ENCODE measurements around the gene ITGA4. TPM values are rescaled to one million over a fixed set of nuclear protein-coding genes. Genes with fewer than 3 reads are reported as not detected.

Gene ITGA4
- total RNA-seq (2022; extraction: Qiagen RNA extraction; ENCODE audit: low read depth), result 1.3 to 3.1 TPM (median 2.1 TPM) in 5 replicates

GRCh38 chr2:181457121-181457740 is at the start of gene ITGA4:
Gene ITGA4, plus strand, starts transcription at chr2:181457386. Its CDS starts 269 bp downstream, at chr2:181457655.

Other genes with a start within 250 kb of the ITGA4 start
- 0.30 to 0.40 TPM (median 0.34 TPM) in 5 replicates for gene CERKL, start 199.7 kb downstream of the ITGA4 start, total RNA-seq (2022; extraction: Qiagen RNA extraction; ENCODE audit: low read depth)
- not detected in 5 replicates for gene NEUROD1, start 223.1 kb downstream of the ITGA4 start, total RNA-seq (2022; extraction: Qiagen RNA extraction; ENCODE audit: low read depth)

All from A549 treated with DMSO at 1 μM for 4 hours (cell line).